Thoracic aorta (tissue), 2 donors: ENCODE data around the gene CYP4F12. TPM values are rescaled to one million over a fixed set of nuclear protein-coding genes. Genes with fewer than 3 reads are reported as not detected.

ENCODE experiments used
- ATAC-seq: fragments of 150-250 bp; one replicate; pipeline ENCODE4 v1.8.0; 2017; ENCODE audit warnings: low read depth; ENCODE audit not compliant: insufficient number of reproducible peaks, low FRiP score
- DNase-seq: peaks from one replicate; pipeline ENCODE4 v3.0.0-alpha.2; 2020; ENCODE audit warnings: low spot score
- H3K27ac ChIP-seq, 2 donors: fragments of 200-600 bp; sonication (generic); 1 replicate in 1 of 2; 2 replicates in 1 of 2; pipeline ENCODE4 v1.5.1; 2016; ENCODE audit warnings: mild to moderate bottlenecking in 2 of 2, moderate library complexity in 2 of 2
- H3K27me3 ChIP-seq: fragments of 200-600 bp; sonication (generic); replicated peaks from 2 replicates; pipeline ENCODE4 v1.6.0; 2016; ENCODE audit warnings: mild to moderate bottlenecking; ENCODE audit not compliant: insufficient read depth
- H3K36me3 ChIP-seq: fragments of 200-600 bp; sonication (generic); one replicate; pipeline ENCODE4 v1.5.1; 2016
- H3K4me1 ChIP-seq, 2 donors: fragments of 200-600 bp; sonication (generic); 1 replicate in 1 of 2; 2 replicates in 1 of 2; pipeline versions ENCODE4 v1.5.1 to v1.6.0; 2016; ENCODE audit warnings: low read depth in 2 of 2, mild to moderate bottlenecking in 1 of 2; ENCODE audit not compliant: control insufficient read depth in 1 of 2
- H3K4me3 ChIP-seq: fragments of 200-600 bp; sonication (generic); 2 replicates; pipeline ENCODE4 v1.5.1; 2016; ENCODE audit warnings: mild to moderate bottlenecking
- H3K9me3 ChIP-seq: fragments of 200-600 bp; sonication (generic); 2 replicates; pipeline ENCODE4 v1.5.1; 2016
- total RNA-seq, 2 donors: library from RNA; depleted of rRNA; stranded (reverse); fragments of >200 nt; gene quantifications; one replicate each; pipeline versions ENCODE4 v1.1.0 to v1.2.3, GENCODE V29; 2016
- TF ChIP-seq, protein P1 (sequence below): fragments of 200-600 bp; sonication (generic); IDR thresholded peaks from one replicate; pipeline ENCODE4 v1.5.1; 2019; ENCODE audit warnings: antibody characterized with exemption

The CYP4F12 gene
- 1 to 10 TPM; 4.6 to 4.7 TPM for total RNA-seq

DNA sequence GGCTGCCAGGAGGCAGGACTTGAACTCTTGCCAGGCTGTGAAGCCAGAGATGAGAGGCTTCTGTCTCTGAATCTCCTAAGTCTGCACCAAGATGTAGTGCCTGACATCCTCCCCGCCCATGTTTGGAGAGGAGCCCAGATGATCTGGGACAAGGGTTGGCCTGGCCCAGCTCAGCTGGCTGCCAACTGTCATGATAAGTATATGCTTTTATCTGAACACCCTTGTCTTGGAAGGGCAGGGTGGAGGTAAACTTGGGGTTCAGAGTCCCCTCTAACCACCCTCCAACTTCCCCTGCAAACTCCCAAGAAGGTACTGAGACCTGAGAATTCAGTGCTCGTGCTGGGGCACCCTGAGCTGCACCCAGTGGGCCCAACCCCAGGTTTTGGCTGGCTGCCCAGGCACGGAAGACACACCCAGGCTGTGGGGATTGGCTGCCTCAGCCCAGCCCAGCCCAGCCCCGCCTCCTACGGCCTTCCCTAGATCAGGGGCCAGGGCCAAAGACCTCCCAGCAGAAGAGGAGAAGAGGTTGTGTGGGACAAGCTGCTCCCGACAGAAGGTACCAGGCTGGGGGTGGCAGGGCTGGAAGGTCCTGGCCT is at the start of gene CYP4F12:
CYP4F12 (plus strand) TSS at position 508 of the 596 bp plus-strand sequence. CDS start 443 bp downstream, outside the sequence.
- DNase-seq (no peak), ATAC-seq (no peak)
- TF ChIP-seq, protein P1, sequence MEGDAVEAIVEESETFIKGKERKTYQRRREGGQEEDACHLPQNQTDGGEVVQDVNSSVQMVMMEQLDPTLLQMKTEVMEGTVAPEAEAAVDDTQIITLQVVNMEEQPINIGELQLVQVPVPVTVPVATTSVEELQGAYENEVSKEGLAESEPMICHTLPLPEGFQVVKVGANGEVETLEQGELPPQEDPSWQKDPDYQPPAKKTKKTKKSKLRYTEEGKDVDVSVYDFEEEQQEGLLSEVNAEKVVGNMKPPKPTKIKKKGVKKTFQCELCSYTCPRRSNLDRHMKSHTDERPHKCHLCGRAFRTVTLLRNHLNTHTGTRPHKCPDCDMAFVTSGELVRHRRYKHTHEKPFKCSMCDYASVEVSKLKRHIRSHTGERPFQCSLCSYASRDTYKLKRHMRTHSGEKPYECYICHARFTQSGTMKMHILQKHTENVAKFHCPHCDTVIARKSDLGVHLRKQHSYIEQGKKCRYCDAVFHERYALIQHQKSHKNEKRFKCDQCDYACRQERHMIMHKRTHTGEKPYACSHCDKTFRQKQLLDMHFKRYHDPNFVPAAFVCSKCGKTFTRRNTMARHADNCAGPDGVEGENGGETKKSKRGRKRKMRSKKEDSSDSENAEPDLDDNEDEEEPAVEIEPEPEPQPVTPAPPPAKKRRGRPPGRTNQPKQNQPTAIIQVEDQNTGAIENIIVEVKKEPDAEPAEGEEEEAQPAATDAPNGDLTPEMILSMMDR: no peak
- Histone ChIP-seq H3K4me1 (peaks cover 0 to 14% of the 10 kb centered on the region in 2 donors), H3K27me3 (no peaks in the 10 kb centered on the region), H3K4me3 (no peak within 1 kb of the TSS), H3K36me3 (no peaks in the 10 kb centered on the region), H3K9me3 (no peaks in the 10 kb centered on the region), H3K27ac (no peak within 1 kb of the TSS)

DNA sequence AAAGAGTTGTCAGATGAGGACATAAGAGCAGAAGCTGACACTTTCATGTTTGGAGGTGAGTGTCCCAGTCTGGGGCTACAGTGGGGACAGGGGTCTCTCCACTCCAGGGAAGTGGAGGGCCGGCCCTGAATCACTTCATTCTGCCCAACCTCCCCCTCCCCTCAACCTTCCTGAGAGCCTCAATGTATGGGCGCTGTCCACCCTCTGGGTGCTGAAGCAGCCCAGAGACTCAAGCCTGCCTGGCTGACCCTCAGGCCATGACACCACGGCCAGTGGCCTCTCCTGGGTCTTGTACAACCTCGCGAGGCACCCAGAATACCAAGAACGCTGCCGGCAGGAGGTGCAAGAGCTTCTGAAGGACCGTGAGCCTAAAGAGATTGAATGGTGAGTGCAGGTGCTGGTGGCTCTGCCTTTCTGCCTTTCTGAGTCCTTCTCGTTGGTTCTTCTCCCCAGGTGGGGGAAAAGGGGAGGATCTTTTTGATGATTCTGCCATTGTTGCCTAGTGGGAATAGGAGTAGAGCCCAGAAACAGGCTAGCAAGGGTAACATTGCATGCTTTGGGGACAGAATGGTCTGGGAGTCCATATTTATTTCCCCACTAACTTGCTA is 49.1 kb upstream of the CYP4F12 start:
- no peak overlapping the region for H3K4me3 ChIP-seq
- TF ChIP-seq, protein P1: no peak
- no peaks in the 10 kb centered on the region for H3K36me3 ChIP-seq
- ATAC-seq (no peak), DNase-seq (no peak)
- H3K27me3 ChIP-seq: no peaks in the 10 kb centered on the region
- H3K27ac ChIP-seq: no peak overlapping the region
- no peaks in the 10 kb centered on the region for H3K4me1 ChIP-seq
- H3K9me3 ChIP-seq: no peaks in the 10 kb centered on the region

- TF ChIP-seq, protein P1: no peak
- Histone ChIP-seq H3K27ac (no peak overlapping the region), H3K36me3 (no peaks in the 10 kb centered on the region), H3K4me3 (no peak overlapping the region), H3K4me1 (no peaks in the 10 kb centered on the region), H3K9me3 (no peaks in the 10 kb centered on the region), H3K27me3 (no peaks in the 10 kb centered on the region)
- DNase-seq: no peak
- no peak for ATAC-seq
Measured at GRCh38 chr19:15628236-15629002, 44.5 kb upstream of the CYP4F12 start.

DNA sequence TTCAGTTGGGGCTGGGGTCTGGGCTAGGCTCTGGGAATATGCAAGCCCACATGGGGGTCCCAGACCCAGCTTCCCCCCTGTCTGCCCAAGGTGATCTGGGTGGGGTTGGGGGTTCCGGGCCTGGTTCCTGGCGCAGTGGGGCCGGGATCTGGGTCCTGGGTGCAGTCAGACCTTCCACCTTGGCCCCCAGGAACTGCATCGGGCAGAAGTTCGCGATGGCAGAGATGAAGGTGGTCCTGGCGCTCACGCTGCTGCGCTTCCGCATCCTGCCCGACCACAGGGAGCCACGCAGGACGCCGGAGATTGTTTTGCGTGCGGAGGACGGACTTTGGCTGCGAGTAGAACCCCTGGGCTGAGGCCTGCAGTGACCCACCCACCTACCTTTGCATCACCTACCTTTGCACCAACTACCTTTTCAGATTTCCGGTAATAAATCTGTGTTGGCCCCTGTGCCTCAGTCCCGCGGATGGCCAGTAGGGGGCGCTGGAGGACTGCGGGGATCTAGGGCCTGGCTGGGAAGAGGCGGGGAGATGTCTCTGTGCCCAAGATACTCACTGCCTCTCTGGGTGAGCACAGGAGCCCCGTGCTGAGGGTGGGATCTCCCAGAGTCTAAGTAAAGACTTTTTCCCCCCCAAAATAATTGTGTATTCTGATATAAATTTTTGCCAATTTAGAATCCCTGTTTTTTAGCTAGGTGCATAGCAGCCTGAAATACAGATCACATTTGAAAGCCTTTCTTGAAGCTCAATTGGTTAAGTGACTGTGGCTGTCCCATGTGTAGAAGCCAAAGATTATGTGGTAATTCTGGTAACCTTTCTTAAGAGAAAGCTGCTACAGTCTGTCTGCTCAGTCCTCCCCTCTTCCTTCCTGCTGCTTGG is 43.6 kb upstream of the CYP4F12 start:
- Histone ChIP-seq H3K4me3 (no peak overlapping the region), H3K9me3 (no peaks in the 10 kb centered on the region), H3K27ac (no peak overlapping the region), H3K36me3 (no peaks in the 10 kb centered on the region), H3K27me3 (no peaks in the 10 kb centered on the region), H3K4me1 (no peaks in the 10 kb centered on the region)
- DNase-seq (peak; percentile 38), ATAC-seq (peak; percentile 12)
- TF ChIP-seq, protein P1: peak; percentile 90
